LNCaP clone FGC (cell line): Measurements from ENCODE around the gene MLYCD.

Source experiments
- DNase-seq: peaks from one replicate; pipeline ENCODE4 v3.0.0-alpha.2; 2011; ENCODE audit warnings: low read depth
- H3K4me3 ChIP-seq: 2 replicates; pipeline ENCODE4 v1.5.1; 2011; ENCODE audit warnings: mild to moderate bottlenecking, low read depth, low read length, control low read depth
- TF ChIP-seq, protein P1 (sequence below): IDR thresholded peaks from 2 replicates; pipeline ENCODE4 v1.5.1; 2012; ENCODE audit warnings: mild to moderate bottlenecking; ENCODE audit not compliant: control insufficient read depth, insufficient read depth; ENCODE audit errors: extremely low read depth

MLYCD gene

GRCh38 chr16:83935858-83936255, 36.9 kb downstream of the MLYCD start:
- no peak overlapping the region for H3K4me3 ChIP-seq
- no peak for DNase-seq
- TF ChIP-seq, protein P1, sequence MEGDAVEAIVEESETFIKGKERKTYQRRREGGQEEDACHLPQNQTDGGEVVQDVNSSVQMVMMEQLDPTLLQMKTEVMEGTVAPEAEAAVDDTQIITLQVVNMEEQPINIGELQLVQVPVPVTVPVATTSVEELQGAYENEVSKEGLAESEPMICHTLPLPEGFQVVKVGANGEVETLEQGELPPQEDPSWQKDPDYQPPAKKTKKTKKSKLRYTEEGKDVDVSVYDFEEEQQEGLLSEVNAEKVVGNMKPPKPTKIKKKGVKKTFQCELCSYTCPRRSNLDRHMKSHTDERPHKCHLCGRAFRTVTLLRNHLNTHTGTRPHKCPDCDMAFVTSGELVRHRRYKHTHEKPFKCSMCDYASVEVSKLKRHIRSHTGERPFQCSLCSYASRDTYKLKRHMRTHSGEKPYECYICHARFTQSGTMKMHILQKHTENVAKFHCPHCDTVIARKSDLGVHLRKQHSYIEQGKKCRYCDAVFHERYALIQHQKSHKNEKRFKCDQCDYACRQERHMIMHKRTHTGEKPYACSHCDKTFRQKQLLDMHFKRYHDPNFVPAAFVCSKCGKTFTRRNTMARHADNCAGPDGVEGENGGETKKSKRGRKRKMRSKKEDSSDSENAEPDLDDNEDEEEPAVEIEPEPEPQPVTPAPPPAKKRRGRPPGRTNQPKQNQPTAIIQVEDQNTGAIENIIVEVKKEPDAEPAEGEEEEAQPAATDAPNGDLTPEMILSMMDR: no peak

GRCh38 chr16:83936581-83937165, 37.8 kb downstream of the MLYCD start:
- TF ChIP-seq, protein P1: no peak
- DNase-seq: no peak

GRCh38 chr16:83937267-83937666, 38.4 kb downstream of the MLYCD start:
- TF ChIP-seq, protein P1: no peak
- H3K4me3 ChIP-seq: no peak overlapping the region
- no peak for DNase-seq

More at GRCh38 chr16:83936581-83937165, 37.8 kb downstream of the MLYCD start:
- no peak overlapping the region for H3K4me3 ChIP-seq

GRCh38 chr16:83937922-83938885, 39.3 kb downstream of the MLYCD start:
- H3K4me3 ChIP-seq: no peak overlapping the region
- TF ChIP-seq, protein P1: no peak
- DNase-seq: no peak

DNA sequence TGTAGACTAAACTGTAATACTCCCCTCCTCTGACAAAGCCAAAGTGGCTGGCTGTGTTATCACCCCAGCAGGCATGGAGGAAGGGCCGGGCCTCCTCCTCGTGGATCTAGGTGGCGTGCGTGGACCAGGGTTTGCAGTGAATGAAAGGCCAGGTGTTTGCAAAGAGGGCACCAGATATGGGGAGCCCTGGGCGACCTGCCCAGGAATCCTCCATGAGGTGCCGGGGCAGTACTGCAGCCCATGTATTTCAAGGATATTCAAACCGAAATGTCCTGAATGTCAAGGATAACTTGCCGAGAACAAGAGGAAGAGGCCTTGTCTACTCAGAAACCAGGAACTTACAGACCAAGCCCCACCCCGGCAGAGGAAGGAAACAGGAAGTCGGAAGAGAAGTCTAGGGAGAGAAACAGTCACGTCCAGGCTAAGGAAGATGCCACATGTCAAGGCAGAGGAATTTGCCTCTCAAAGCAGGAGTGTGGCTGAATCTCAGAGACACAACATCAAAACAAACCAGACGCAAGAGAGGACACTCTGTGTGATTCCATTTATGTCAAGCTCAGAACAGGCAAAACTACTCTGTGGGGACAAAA, 40.4 kb downstream of the MLYCD start:
- TF ChIP-seq, protein P1: no peak
- no peak overlapping the region for H3K4me3 ChIP-seq
- no peak for DNase-seq

- H3K4me3 ChIP-seq: no peak overlapping the region
- no peak for DNase-seq
- TF ChIP-seq, protein P1: no peak
Measured at GRCh38 chr16:83940119-83940518, 41.2 kb downstream of the MLYCD start.
